Activated CD4-positive, alpha-beta T cell treated with anti-CD3 and anti-CD28 coated beads, Interleukin-10, Interleukin-2, amounts not matched to agents 100 ng/mL and 50 ng/mL, durations not matched to agents 16 hours and 8 hours (primary cell): ENCODE results near the gene ELL2.
A peak's percentile ranks its signal among the peaks of the same experiment; 100 is the strongest.
"Not testable (repeated sequence)": the region's sequence is repeated elsewhere in the genome, so short reads cannot be mapped to it uniquely, and the experiment has no call there.

Experiments
- DNase-seq: peaks from one replicate; pipeline ENCODE4 v3.0.0-alpha.2; 2020

The ELL2 gene

GRCh38 chr5:95927927-95928723, 33.5 kb downstream of the ELL2 start:
- DNase-seq: peak; percentile 83

DNA sequence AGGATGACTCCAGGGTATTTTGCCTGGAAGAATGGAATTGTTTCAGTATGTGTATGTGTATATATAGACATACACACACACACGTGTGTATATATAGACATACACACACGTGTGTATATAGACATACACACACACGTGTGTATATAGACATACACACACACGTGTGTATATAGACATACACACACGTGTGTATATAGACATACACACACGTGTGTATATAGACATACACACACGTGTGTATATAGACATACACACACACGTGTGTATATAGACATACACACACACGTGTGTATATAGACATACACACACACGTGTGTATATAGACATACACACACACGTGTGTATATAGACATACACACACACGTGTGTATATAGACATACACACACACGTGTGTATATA, 34.4 kb downstream of the ELL2 start:
- not testable (repeated sequence) for DNase-seq

- peak; percentile 55 for DNase-seq
These were observed 35.7 kb downstream of the ELL2 start for GRCh38 chr5:95925939-95926338.

- no peak for DNase-seq
These were observed 36.3 kb downstream of the ELL2 start for GRCh38 chr5:95925378-95925744.

DNA sequence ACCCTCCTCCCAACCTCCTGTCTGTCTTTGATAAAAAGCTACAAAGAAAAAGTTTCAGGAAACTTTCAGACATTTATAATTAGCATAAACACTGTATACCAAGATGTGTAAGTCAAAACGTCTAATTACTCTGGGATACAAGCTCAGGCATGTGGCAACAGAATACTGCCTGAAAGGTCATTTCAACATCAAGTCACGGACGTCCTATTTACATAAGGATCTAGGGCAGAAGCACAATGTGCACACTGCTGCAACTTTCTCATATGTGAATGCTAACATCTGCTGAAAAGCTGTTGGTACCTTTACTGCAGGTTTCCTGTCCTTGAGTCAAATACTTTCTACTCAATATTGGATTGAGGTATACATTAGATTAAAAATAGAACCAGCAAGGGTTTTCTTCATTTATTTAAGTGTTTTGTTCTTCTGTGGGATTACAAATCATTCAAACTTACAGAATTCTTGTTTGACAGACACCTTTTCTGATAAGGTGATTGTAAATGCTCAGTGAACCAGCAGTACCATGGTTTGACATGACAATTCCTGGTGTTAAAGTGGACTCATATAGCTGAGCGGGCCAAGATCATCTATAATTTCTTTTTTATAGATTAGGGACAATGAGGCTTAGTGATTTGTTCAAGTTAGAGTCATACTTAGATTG, 36.8 kb downstream of the ELL2 start:
- no peak for DNase-seq

GRCh38 chr5:95923918-95924544, 37.6 kb downstream of the ELL2 start:
- DNase-seq: no peak

DNA sequence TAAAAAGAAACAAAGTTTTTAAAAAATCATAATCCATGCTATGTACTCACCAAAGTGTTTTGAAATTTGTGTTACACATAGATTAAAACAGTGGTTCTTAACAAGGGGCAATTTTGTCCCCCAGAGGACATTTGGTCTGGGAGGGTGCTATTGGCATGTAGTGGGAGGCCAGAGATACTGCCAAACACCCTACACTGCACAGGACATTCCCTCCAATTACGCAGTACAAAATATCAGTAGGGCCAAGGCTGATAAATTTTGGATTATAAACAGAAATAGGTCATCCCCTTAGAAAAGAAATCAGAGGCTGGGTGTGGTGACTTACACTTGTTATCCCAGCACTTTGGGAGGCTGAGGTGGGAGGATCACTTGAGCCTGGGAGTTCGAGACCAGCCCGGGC, 38.9 kb downstream of the ELL2 start:
- no peak for DNase-seq

- no peak for DNase-seq
These were observed 40.1 kb downstream of the ELL2 start for GRCh38 chr5:95921501-95921900.

DNA sequence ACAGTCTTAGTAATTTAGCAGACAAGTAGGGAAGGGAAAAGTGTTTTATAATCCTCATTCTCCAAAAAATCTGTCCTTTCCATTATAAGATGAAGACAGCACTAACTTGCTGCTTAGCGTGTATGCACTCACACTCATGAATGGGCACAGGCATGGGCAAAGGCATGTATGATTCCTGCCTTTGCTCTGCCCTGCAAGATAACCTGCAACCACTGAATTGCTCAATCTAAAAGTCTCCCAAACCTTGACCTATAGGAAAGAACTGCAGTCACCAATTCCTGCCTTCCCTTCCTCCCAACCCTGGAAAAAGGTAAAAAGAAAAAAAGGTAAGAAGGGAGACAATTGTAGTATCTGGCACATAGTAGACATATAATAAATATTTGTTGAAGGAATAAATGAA, 40.8 kb downstream of the ELL2 start:
- no peak for DNase-seq

DNA sequence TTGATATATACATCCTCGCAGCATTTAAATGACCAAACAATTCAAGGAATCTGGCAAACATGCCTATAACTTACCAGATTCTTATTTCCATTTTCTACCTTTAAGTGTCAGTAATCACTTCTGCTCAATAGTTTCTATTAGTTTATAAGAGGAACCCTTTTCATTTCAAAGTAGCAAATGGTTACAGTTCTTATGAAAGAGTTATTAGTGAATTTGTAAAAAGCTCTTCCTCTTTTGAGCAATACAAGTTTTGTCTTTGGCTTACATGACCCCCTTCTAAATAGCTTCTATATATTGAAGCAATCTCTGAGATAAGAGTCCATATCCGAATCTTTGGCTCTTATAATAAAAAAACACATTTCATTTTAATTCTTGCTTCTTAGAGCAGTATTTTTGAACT, 42.0 kb downstream of the ELL2 start:
- no peak for DNase-seq

GRCh38 chr5:95918421-95919006, 43.1 kb downstream of the ELL2 start:
- no peak for DNase-seq

DNA sequence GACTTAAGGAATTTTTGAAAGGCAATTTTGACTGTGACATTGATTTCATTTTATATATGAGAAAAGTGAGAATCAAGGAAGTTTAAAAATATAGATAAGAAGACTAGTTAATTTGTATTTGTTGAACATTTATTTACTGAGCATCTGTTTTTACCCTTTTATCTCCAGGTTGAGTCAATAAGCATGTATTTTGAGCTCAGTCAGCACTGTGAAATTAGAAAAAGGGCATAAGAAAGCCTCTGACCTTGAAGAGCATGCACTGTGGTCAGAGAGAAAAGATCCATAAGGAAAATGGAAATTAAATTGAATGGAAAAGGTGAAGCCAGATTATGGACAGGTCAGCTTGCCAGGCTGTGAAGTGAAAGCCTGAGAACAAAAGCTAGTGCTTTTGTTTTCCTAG, 44.4 kb downstream of the ELL2 start:
- no peak for DNase-seq

GRCh38 chr5:95916687-95917085, 45.0 kb downstream of the ELL2 start:
- DNase-seq: no peak

DNA sequence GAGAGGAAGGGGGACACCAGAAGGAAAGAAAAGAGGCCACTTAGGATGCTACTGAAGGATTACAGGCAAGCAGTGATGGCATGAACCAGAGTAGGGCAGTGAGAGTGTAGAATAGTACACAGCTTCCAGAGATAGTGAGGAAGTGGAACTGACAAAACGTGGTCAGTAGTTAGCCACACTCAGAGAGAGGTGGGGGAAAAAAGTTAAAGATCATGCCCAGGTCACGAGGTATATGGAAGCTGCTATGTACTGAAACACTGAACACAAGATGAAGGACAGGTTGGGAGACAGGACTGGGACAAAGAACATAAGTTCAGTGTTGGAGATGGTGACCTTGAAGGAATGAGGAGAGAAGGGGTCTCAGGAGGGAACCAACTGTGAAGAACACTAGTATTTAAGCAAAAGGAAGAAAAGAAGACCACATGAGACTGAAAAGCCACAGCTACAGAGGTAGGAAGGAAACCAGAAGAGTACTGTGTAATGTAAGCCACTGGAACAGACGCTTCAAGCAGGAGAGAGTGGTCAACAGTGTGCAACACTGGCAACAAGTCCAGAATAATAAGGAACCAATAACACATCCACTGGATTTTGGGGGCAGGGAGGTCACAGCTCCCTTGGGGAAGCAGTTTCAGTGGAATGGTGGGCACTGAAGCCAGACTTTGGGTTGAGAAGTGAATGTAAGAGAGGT, 45.5 kb downstream of the ELL2 start:
- DNase-seq: no peak

GRCh38 chr5:95913663-95914062, 48.0 kb downstream of the ELL2 start:
- no peak for DNase-seq

GRCh38 chr5:95912029-95912428, 49.6 kb downstream of the ELL2 start:
- DNase-seq: no peak

DNA sequence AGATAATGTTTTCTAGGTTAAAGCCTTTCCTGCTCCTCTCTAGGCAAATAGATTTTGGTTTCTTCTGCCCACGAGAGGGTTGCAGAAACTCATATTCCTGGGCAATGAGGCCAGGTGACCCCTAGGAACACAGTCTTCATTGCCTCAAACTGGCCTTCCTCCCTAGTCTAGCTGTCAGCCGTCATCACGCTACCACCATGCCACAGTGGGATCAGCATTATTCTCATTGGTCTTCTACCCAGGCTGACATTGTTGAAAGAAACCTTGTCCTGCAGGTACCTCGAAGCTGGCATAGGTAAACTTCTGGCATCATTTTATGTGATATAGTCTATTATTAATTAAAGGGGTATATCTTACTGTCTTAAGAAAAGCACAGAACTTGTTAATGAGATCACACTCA, 51.1 kb downstream of the ELL2 start:
- DNase-seq: no peak

DNA sequence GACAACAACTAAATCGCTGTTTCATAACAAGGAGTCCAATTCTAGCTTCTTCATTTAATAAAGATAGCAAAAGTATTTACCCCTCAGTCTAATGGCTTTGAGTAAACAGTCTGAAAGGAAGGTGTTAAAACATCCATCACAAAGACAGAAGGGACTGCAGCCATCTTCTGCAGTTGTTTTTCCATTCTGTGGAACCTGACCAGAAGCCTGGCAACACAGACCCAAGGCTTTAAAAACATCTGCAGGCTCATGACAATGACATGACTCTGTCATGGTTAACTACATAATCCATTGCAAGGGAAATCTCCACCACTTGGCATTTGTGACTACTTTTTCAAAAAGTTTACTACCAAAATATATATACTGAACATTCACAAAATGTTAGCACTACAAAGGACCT, 51.9 kb downstream of the ELL2 start:
- no peak for DNase-seq

GRCh38 chr5:95908799-95909198, 52.9 kb downstream of the ELL2 start:
- no peak for DNase-seq

DNA sequence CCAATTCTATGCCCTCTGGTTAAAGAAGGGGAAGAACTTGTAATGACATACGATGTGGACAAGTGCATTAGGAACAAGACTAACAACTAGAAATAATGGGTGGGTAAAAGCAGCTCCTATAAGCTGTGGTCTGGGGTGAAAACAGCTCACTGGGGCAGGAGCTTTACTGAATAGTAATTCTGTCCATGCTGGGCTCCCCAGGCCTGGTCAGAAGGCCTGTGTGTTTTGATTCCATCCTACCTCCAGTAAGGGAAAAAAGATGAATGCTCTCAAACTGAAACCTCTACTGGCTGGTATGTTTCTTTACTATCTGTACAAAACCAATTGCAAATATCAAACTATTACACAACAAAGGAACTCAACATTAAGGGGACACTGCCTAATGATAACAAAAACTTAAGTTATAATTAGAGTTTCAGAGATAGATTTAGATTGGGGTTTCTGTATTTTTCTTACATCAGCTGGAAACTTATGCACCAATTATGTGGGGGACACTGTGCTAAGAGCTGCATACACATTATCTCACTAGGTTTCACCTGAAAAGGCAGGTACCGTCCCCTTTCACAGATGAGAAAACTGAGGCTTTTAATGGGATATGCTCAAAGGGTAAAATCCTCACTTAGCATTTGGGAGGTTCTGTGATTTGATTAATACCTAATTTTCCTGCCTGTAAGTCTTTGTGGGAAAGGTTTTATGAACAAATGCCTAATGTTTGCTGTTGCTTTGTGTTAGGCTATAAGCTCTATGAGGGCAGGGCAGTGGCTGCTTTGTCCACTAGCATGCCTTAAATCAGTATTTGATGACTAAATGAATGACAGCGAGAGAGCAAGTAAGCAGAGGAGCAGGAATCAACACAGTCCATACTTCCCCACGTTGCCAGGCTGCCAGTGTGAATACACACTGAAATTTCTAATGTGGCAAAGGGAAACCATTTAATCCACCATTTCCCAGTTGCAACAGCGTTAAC, 53.6 kb downstream of the ELL2 start:
- DNase-seq: no peak

GRCh38 chr5:95907067-95907705, 54.5 kb downstream of the ELL2 start:
- DNase-seq: no peak

GRCh38 chr5:95906398-95906797, 55.3 kb downstream of the ELL2 start:
- DNase-seq: not testable (repeated sequence)
